ENCODE measurements around the gene COL17A1.

GRCh38 chr10:104021246-104021645, 64.4 kb downstream of the COL17A1 start:
- TF ChIP-seq CEBPB (IDR thresholded peaks at IDR 0.05; ENCODE audit: low read depth): no peak
- no peak for TF ChIP-seq CTCF (IDR thresholded peaks at IDR 0.05 in 2 of 3, conservative IDR thresholded peaks at IDR 0.05 in 1 of 3; ENCODE audit: borderline replicate concordance in 1 of 3, insufficient read depth in 1 of 3, low read depth in 2 of 3, low read length in 2 of 3)
- no peak for TF ChIP-seq JUND (IDR thresholded peaks at IDR 0.05)
- no peak for TF ChIP-seq POLR2AphosphoS5 (IDR thresholded peaks at IDR 0.05; ENCODE audit: low read depth, low read length)
- no peak for TF ChIP-seq EZH2 (IDR thresholded peaks at IDR 0.05)
- TF ChIP-seq POLR2A (IDR thresholded peaks at IDR 0.05; ENCODE audit: borderline replicate concordance, extremely low read depth, insufficient read depth, insufficient read length): no peak
- no peak for TF ChIP-seq ATF3 (IDR thresholded peaks at IDR 0.05)
- no peak for TF ChIP-seq ZBTB33 (IDR thresholded peaks at IDR 0.05; ENCODE audit: extremely low read depth, insufficient replicate concordance, low read length)
- no peak for TF ChIP-seq YY1 (IDR thresholded peaks at IDR 0.05; ENCODE audit: extremely low read depth, insufficient replicate concordance, low read depth, low read length)
- TF ChIP-seq ELF1 (IDR thresholded peaks at IDR 0.05; ENCODE audit: borderline replicate concordance, low read depth): no peak
